GM12878 (cell line): ENCODE data around the gene PACSIN3. TPM values are rescaled to one million over a fixed set of nuclear protein-coding genes. Genes with fewer than 3 reads are reported as not detected.

Experiments
- ATAC-seq: fragments of 200-7000 bp; cut with Tn5 transposase; 3 replicates; pipeline ENCODE4 v1.9.1; 2020; ENCODE audit warnings: mild to moderate bottlenecking, moderate library complexity
- BruUV-seq: library from RNA; stranded (reverse); fragments of 400-500 nt; replicated peaks from 2 replicates; lab custom pipeline; 2021; lab: Mats Ljungman, UMichigan
- CTCF ChIA-PET: fragments of 300-600 bp; sonication (Branson Sonifier 250); formaldehyde crosslinking; extraction: SDS; loops from one replicate; lab custom pipeline; 2021; ENCODE audit warnings: inconsistent platforms; lab: Yijun Ruan, JAX
- POLR2A ChIA-PET: fragments of 350-600 bp; formaldehyde crosslinking; extraction: SDS; loops from one replicate; lab custom pipeline; 2021; ENCODE audit warnings: inconsistent platforms; lab: Charles Lee
- RAD21 ChIA-PET: fragments of 300-600 bp; sonication (Branson Sonifier 250); formaldehyde crosslinking; loops from one replicate; lab custom pipeline; 2023; ENCODE audit warnings: antibody characterized with exemption; ENCODE audit not compliant: unreplicated experiment; lab: Charles Lee
- SMC1A ChIA-PET: fragments of 300-600 bp; sonication (Branson Sonifier 250); formaldehyde crosslinking; loops from one replicate; lab custom pipeline; 2023; ENCODE audit not compliant: unreplicated experiment, uncharacterized antibody; lab: Charles Lee
- DNase-seq: peaks from one replicate; pipeline ENCODE4 v3.0.0-alpha.2; 2011; ENCODE audit warnings: low read depth, low spot score
- FAIRE-seq: peaks from 3 replicates; lab custom pipeline; 2011; peaks lifted over from hg19 to GRCh38; lab: Jason Lieb, UNC
- H2AFZ ChIP-seq: 2 replicates; pipeline ENCODE4 v1.6.0; 2011; ENCODE audit warnings: low read depth, low read length, control low read depth; ENCODE audit not compliant: control insufficient read depth
- H3K27ac ChIP-seq: 2 replicates; pipeline ENCODE4 v1.5.1; 2011; ENCODE audit warnings: control low read depth; ENCODE audit not compliant: control insufficient read depth, insufficient read depth
- H3K27me3 ChIP-seq, 2 experiments: replicated peaks in 1 of 2; 2 replicates each; pipeline versions ENCODE4 v1.6.0 to v1.6.1; 2011; ENCODE audit warnings: low read length in 1 of 2; ENCODE audit not compliant: control insufficient read depth in 2 of 2, insufficient read depth in 2 of 2
- H3K36me3 ChIP-seq, 2 experiments: 2 replicates each; pipeline ENCODE4 v1.5.1; 2011; ENCODE audit warnings: low read length in 1 of 2; ENCODE audit not compliant: control insufficient read depth in 2 of 2, insufficient read depth in 2 of 2
- H3K4me1 ChIP-seq: 2 replicates; pipeline ENCODE4 v1.6.1; 2011; ENCODE audit warnings: mild to moderate bottlenecking, low read length, moderate library complexity, mixed read lengths; ENCODE audit not compliant: control insufficient read depth, insufficient read depth
- H3K4me2 ChIP-seq: 2 replicates; pipeline ENCODE4 v1.6.0; 2011; ENCODE audit warnings: control low read depth; ENCODE audit not compliant: control insufficient read depth, insufficient read depth
- H3K4me3 ChIP-seq: fragments of 200-600 bp; sonication (generic); 2 replicates; pipeline ENCODE4 v1.5.1; 2016
- H3K79me2 ChIP-seq: 2 replicates; pipeline ENCODE4 v1.6.0; 2011; ENCODE audit warnings: low read length; ENCODE audit not compliant: control insufficient read depth, insufficient read depth
- H3K9ac ChIP-seq: 2 replicates; pipeline ENCODE4 v1.8.0; 2011; ENCODE audit warnings: low read length, control low read depth, mixed read lengths; ENCODE audit not compliant: control insufficient read depth, insufficient read depth
- H3K9me3 ChIP-seq: replicated peaks from 3 replicates; pipeline ENCODE4 v1.5.1; 2011; ENCODE audit warnings: mild to moderate bottlenecking, low read length; ENCODE audit not compliant: control insufficient read depth, insufficient read depth
- H4K20me1 ChIP-seq: 2 replicates; pipeline ENCODE4 v1.6.0; 2011; ENCODE audit not compliant: control insufficient read depth, insufficient read depth
- ASH2L ChIP-seq: fragments of 300-600, 200-600 bp; sonication (generic); IDR thresholded peaks from 2 replicates; pipeline ENCODE4 v1.6.1; 2017; ENCODE audit warnings: low read depth, mild to moderate bottlenecking, borderline replicate concordance
- CREM ChIP-seq: IDR thresholded peaks from 2 replicates; pipeline ENCODE4 v1.6.1; 2014; ENCODE audit warnings: antibody characterized with exemption, low read depth
- ESRRA ChIP-seq: IDR thresholded peaks from 2 replicates; pipeline ENCODE4 v1.6.1; 2012; ENCODE audit warnings: mild to moderate bottlenecking, low read length, improper control_type of control experiment
- NFIC ChIP-seq: IDR thresholded peaks from 2 replicates; pipeline ENCODE4 v1.6.1; 2012; ENCODE audit warnings: low read depth, mild to moderate bottlenecking, inconsistent platforms, low read length, moderate library complexity
- POLR2A ChIP-seq: IDR thresholded peaks from 2 replicates; pipeline ENCODE4 v1.6.1; 2011; ENCODE audit warnings: low read depth, mild to moderate bottlenecking, low read length
- RBBP5 ChIP-seq: fragments of 200-600 bp; sonication (generic); conservative IDR thresholded peaks from 2 replicates; pipeline ENCODE4 v1.6.1; 2016
- RFX5 ChIP-seq: IDR thresholded peaks from 2 replicates; pipeline ENCODE4 v1.6.1; 2011; ENCODE audit warnings: low read depth, low read length, improper control_type of control experiment
- TARDBP ChIP-seq: IDR thresholded peaks from 2 replicates; pipeline ENCODE4 v1.6.1; 2016; ENCODE audit warnings: borderline replicate concordance
- ZBTB40 ChIP-seq: fragments of 450-650 bp; IDR thresholded peaks from 2 replicates; pipeline ENCODE4 v1.6.1; 2016; ENCODE audit warnings: mild to moderate bottlenecking, moderate library complexity, borderline replicate concordance
- WGBS: methylation state at CpG from one replicate; pipeline ENCODE4 v1.1.6; 2016; ENCODE audit warnings: low lambda C conversion rate; ENCODE audit not compliant: insufficient replicate concordance, insufficient coverage; ENCODE audit errors: missing lambda C conversion rate; 5-methylcytosine and 5-hydroxymethylcytosine counted together
- in situ Hi-C: fragments of 300-500 bp; cut with MboI; formaldehyde crosslinking; loops from 9 replicates; pipeline ENCODE4 v1.14.3; 2018; ENCODE audit warnings: mixed read lengths
- intact Hi-C: fragments of 100-400 bp; cut with micrococcal nuclease; formaldehyde crosslinking; loops from one replicate; pipeline ENCODE4 v1.14.2; 2022; ENCODE audit not compliant: unreplicated experiment
- polyA plus RNA-seq, 11 experiments: library from polyadenylated mRNA; depleted of rRNA in 4 of 11; unstranded in 6 of 11; stranded (reverse) in 5 of 11; fragments of >200 nt; fragmentation: Nextera tagmentation in 4 of 11; fragmentation: Illumina TruSeq in 1 of 11; extraction: Ambion mirVana in 4 of 11; extraction: Trizol in 1 of 11; gene quantifications; 1 replicate in 1 of 11; 2 replicates in 10 of 11; pipeline versions ENCODE4 v1.2.1 to v1.2.3, GENCODE V29; 2011 to 2016; ENCODE audit warnings: inconsistent platforms in 2 of 11, missing spikeins in 2 of 11, low read depth in 1 of 11
- total RNA-seq, 4 experiments: library from RNA; depleted of rRNA in 3 of 4; stranded (reverse); fragments of >200 nt in 3 of 4; fragmentation: Illumina TruSeq in 1 of 4; extraction: Trizol in 1 of 4; gene quantifications; 2 replicates each; pipeline versions ENCODE4 v1.2.1 to v1.2.3, GENCODE V29; 2013 to 2021

Gene PACSIN3
- total and polyA plus RNA-seq, 10 of the 15 experiments (the other 5 are each of a cell fraction or from before 2014, with no cell fraction given) = 0.05 to 0.82 (median 0.22) TPM; not detected in 1

GRCh38 chr11:47171856-47172255 is 14.4 kb downstream of the PACSIN3 start:
- ATAC-seq = no peak
- no peaks in the 10 kb centered on the region for H3K9me3 ChIP-seq
- WGBS = 98% methylated on average over 8 of the region's 8 CpGs
- RAD21 ChIA-PET = interaction anchor here (0.6 to 1.5 kb wide), 3 partner anchors 77 to 283 kb away, joined by 4 to 5 read pairs (median 4); no protein-coding TSS in a partner anchor
- peaks cover 4% of the 10 kb centered on the region for H4K20me1 ChIP-seq
- POLR2A ChIA-PET = interaction anchor here (0.8 kb wide), 1 partner anchor 99 kb away, joined by 4 read pairs; no protein-coding TSS in a partner anchor
- BruUV-seq = no TSS peak
- H3K36me3 ChIP-seq = peaks cover 29 to 30% of the 10 kb centered on the region in 2 experiments; a peak in 3 of 4 replicates
- no peak overlapping the region for H2AFZ ChIP-seq
- SMC1A ChIA-PET = interaction anchor here (0.7 to 1.3 kb wide), 2 partner anchors 9 to 76 kb away, joined by 3 read pairs; partner anchors contain the start of gene ACP2
- H3K27ac ChIP-seq = no peak overlapping the region
- TF ChIP-seq NFIC (no peak), POLR2A (no peak), TARDBP (no peak)
- no peak overlapping the region for H3K9ac ChIP-seq
- FAIRE-seq = no peak
- no peak overlapping the region for H3K4me2 ChIP-seq
- H3K79me2 ChIP-seq = peaks cover 32% of the 10 kb centered on the region
- intact Hi-C loops (loop anchor here (10.0 kb wide), 1 partner anchor 673 kb away; the partner anchor contains the start of gene NUP160), in situ Hi-C loops (no loop called here)
- CTCF ChIA-PET = interaction anchor here (0.9 to 2.3 kb wide), 5 partner anchors 9 to 241 kb away, joined by 3 to 9 read pairs (median 7); no protein-coding TSS in a partner anchor
- H3K4me1 ChIP-seq = peaks cover 6% of the 10 kb centered on the region
- H3K27me3 ChIP-seq = no peaks in the 10 kb centered on the region
- no peak overlapping the region for H3K4me3 ChIP-seq
- DNase-seq = no peak

- intact Hi-C loops (loop anchor here (10.0 kb wide), 1 partner anchor 674 kb away; the partner anchor contains the start of gene NUP160), in situ Hi-C loops (no loop called here)
- ATAC-seq = no peak
- ChIA-PET CTCF (interaction anchor here (1.8 to 2.3 kb wide), 4 partner anchors 9 to 88 kb away, joined by 5 to 9 read pairs (median 8); no protein-coding TSS in a partner anchor), SMC1A (interaction anchor here (0.7 to 1.3 kb wide), 2 partner anchors 8 to 77 kb away, joined by 3 read pairs; partner anchors contain the start of gene ACP2), POLR2A (interaction anchor here (0.7 to 0.8 kb wide), 2 partner anchors 65 to 100 kb away, joined by 3 to 4 read pairs; no protein-coding TSS in a partner anchor), RAD21 (interaction anchor here (1.5 kb wide), 1 partner anchor 88 kb away, joined by 5 read pairs; no protein-coding TSS in a partner anchor)
- Histone ChIP-seq H2AFZ (no peak overlapping the region), H3K27ac (no peak overlapping the region), H3K79me2 (peaks cover 27% of the 10 kb centered on the region), H3K36me3 (peaks cover 33 to 35% of the 10 kb centered on the region in 2 experiments; a peak in 3 of 4 replicates), H3K4me2 (no peak overlapping the region), H4K20me1 (peaks cover 4% of the 10 kb centered on the region), H3K4me3 (no peak overlapping the region), H3K9ac (no peak overlapping the region), H3K4me1 (peaks cover 6% of the 10 kb centered on the region), H3K9me3 (no peaks in the 10 kb centered on the region), H3K27me3 (no peaks in the 10 kb centered on the region)
- FAIRE-seq = no peak
- BruUV-seq = no TSS peak
- WGBS = 98% methylated on average over 16 of the region's 16 CpGs
- no peak for DNase-seq
- TF ChIP-seq ZBTB40 = no peak
- no peak for TF ChIP-seq ESRRA
- TF ChIP-seq RFX5 = no peak
- no peak for TF ChIP-seq ASH2L
- no peak for TF ChIP-seq CREM
- TF ChIP-seq RBBP5 = no peak
Measured at GRCh38 chr11:47171061-47171838, 15.0 kb downstream of the PACSIN3 start.
